ENCODE results near the gene C20orf141. TPM values are rescaled to one million over a fixed set of nuclear protein-coding genes. Genes with fewer than 3 reads are reported as not detected.
A peak's percentile ranks its signal among the peaks of the same experiment; 100 is the strongest.

Gene C20orf141
- total RNA-seq, 6 donors from 2014 or later, result not detected

DNA sequence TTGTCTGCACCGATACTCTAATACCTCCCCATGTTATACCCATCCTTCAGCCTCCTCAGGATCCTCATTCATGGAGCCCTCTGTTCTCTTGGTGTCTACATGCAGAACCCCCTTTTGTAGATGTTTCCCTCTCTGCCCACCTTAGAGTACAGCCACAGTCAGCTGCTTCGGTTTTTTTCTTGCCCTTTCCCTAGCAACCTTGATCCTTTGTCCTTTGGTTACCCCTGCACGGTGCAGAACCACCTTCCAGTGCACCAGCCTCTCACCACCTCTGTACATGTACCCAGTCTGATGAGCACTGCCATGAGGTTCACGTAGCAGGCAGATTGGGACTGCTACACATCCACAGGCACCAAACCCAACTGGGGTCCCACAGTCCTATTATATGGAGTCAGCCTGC, 33.0 kb downstream of the C20orf141 start:
- no peak for DNase-seq
- no peak for ATAC-seq (ENCODE audit: low FRiP score in 2 of 2)
- Histone ChIP-seq H3K27me3 (no peaks in the 10 kb centered on the region), H3K27ac (no peak overlapping the region), H3K4me3 (no peak overlapping the region), H3K36me3 (peaks cover 0 to 3% (median 0%) of the 10 kb centered on the region in 4 donors), H3K9me3 (no peaks in the 10 kb centered on the region), H3K4me1 (peaks cover 0 to 8% (median 2%) of the 10 kb centered on the region in 4 donors)
- TF ChIP-seq POLR2A (IDR thresholded peaks at IDR 0.05), result no peak
- TF ChIP-seq, protein P1, sequence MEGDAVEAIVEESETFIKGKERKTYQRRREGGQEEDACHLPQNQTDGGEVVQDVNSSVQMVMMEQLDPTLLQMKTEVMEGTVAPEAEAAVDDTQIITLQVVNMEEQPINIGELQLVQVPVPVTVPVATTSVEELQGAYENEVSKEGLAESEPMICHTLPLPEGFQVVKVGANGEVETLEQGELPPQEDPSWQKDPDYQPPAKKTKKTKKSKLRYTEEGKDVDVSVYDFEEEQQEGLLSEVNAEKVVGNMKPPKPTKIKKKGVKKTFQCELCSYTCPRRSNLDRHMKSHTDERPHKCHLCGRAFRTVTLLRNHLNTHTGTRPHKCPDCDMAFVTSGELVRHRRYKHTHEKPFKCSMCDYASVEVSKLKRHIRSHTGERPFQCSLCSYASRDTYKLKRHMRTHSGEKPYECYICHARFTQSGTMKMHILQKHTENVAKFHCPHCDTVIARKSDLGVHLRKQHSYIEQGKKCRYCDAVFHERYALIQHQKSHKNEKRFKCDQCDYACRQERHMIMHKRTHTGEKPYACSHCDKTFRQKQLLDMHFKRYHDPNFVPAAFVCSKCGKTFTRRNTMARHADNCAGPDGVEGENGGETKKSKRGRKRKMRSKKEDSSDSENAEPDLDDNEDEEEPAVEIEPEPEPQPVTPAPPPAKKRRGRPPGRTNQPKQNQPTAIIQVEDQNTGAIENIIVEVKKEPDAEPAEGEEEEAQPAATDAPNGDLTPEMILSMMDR (IDR thresholded peaks at IDR 0.05), result no peak
- no peak for TF ChIP-seq POLR2AphosphoS5 (IDR thresholded peaks at IDR 0.05)
- no peak for TF ChIP-seq EP300 (IDR thresholded peaks at IDR 0.05)
- WGBS, 2 donors, result 93 to 96% methylated on average over 4 of the region's 4 CpGs

DNA sequence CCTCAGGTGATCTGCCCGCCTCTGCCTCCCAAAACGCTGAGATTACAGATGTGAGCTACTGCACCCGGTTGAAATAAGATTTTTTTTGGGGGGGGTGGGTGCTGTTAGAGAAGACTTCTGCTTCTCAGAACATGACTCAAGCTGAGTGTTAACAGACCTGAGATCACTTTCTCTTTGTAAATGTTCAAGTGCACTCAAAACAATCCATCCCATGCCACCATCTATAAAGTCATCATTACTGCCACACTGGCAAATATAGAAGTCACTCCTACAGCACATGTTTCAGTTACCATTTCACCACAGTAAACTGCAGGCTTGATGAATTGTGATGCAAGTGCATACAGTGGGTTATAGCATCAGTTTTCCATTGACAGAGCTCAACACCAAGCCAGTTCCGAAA, 34.7 kb downstream of the C20orf141 start:
- no peak overlapping the region for H3K4me3 ChIP-seq
- no peak for ATAC-seq (ENCODE audit: low FRiP score in 2 of 2)
- WGBS, 2 donors, result 89 to 93% methylated on average over 4 of the region's 4 CpGs

DNA sequence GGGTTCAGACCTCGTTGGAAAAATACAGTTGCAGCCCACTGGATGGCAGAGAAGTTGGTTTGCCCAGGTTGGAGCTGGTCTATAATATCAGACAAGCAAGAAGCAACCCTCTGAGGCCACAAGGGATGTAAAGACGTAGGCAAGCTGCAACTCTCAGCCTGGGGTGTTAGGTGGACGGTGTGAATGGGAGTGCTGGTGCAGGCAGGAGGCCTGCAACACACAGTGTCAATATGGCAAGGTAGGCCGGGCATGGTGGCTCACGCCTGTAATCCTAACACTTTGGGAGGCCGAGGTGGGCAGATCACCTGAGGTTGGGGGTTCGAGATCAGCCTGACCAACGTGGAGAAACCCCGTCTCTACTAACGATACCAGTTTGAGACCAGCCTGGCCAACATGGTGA, 36.3 kb downstream of the C20orf141 start:
- TF ChIP-seq, protein P1 (IDR thresholded peaks at IDR 0.05), result no peak
- no peak for TF ChIP-seq POLR2AphosphoS5 (IDR thresholded peaks at IDR 0.05)
- TF ChIP-seq EP300 (IDR thresholded peaks at IDR 0.05), result no peak
- no peak for TF ChIP-seq POLR2A (IDR thresholded peaks at IDR 0.05)
- ATAC-seq (ENCODE audit: low FRiP score in 2 of 2), result peak in 1 of 2 donors; percentile 13
- H3K9me3 ChIP-seq, result no peaks in the 10 kb centered on the region
- no peak overlapping the region for H3K4me3 ChIP-seq
- H3K36me3 ChIP-seq, result no peaks in the 10 kb centered on the region
- no peak for DNase-seq
- peaks cover 0 to 8% (median 2%) of the 10 kb centered on the region in 4 donors for H3K4me1 ChIP-seq
- no peak overlapping the region for H3K27ac ChIP-seq
- 93 to 95% methylated on average over 10 of the region's 10 CpGs for WGBS, 2 donors
- no peaks in the 10 kb centered on the region for H3K27me3 ChIP-seq

More for the DNA sequence above, 34.7 kb downstream of the C20orf141 start:
- Histone ChIP-seq H3K27me3 (no peaks in the 10 kb centered on the region), H3K9me3 (no peaks in the 10 kb centered on the region), H3K4me1 (peaks cover 0 to 8% (median 2%) of the 10 kb centered on the region in 4 donors), H3K36me3 (no peaks in the 10 kb centered on the region), H3K27ac (no peak overlapping the region)
- TF ChIP-seq EP300 (IDR thresholded peaks at IDR 0.05) (no peak), POLR2AphosphoS5 (IDR thresholded peaks at IDR 0.05) (no peak), POLR2A (IDR thresholded peaks at IDR 0.05) (no peak)
- TF ChIP-seq, protein P1 (IDR thresholded peaks at IDR 0.05), result no peak
- DNase-seq, result no peak

DNA sequence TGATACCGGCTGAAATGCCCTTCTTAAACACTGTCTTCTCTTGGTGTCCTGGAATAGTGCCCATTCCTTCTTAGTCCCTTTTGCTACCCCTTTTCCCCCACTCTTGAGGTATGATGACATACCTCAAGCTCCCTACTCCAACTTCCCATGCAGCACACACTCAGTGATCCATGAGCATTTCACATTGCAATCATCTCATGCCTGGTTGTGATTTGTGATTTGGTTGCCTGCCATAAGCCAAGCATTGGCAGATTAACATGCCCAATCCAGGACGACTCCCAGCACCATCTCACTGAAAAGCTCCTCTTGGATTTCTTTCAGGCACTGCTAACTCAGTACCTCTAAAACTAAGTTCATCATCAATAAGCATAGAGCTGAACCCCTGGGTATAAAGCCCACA, 43.8 kb downstream of the C20orf141 start:
- Histone ChIP-seq H3K27me3 (no peaks in the 10 kb centered on the region), H3K4me1 (peaks cover 0 to 10% (median 0%) of the 10 kb centered on the region in 4 donors), H3K27ac (no peak overlapping the region), H3K4me3 (no peak overlapping the region), H3K9me3 (no peaks in the 10 kb centered on the region), H3K36me3 (peaks cover 6 to 36% (median 33%) of the 10 kb centered on the region in 4 donors)
- no peak for DNase-seq
- 94% methylated on average over 2 of the region's 2 CpGs for WGBS, 2 donors
- ATAC-seq (ENCODE audit: low FRiP score in 2 of 2), result no peak
- TF ChIP-seq, protein P1 (IDR thresholded peaks at IDR 0.05), result no peak
- no peak for TF ChIP-seq EP300 (IDR thresholded peaks at IDR 0.05)
- no peak for TF ChIP-seq POLR2AphosphoS5 (IDR thresholded peaks at IDR 0.05)
- TF ChIP-seq POLR2A (IDR thresholded peaks at IDR 0.05), result no peak
